Measurements from ENCODE around the gene MRTFB.
"Not testable (repeated sequence)": the region's sequence is repeated elsewhere in the genome, so short reads cannot be mapped to it uniquely, and the experiment has no call there.

Gene MRTFB

DNA sequence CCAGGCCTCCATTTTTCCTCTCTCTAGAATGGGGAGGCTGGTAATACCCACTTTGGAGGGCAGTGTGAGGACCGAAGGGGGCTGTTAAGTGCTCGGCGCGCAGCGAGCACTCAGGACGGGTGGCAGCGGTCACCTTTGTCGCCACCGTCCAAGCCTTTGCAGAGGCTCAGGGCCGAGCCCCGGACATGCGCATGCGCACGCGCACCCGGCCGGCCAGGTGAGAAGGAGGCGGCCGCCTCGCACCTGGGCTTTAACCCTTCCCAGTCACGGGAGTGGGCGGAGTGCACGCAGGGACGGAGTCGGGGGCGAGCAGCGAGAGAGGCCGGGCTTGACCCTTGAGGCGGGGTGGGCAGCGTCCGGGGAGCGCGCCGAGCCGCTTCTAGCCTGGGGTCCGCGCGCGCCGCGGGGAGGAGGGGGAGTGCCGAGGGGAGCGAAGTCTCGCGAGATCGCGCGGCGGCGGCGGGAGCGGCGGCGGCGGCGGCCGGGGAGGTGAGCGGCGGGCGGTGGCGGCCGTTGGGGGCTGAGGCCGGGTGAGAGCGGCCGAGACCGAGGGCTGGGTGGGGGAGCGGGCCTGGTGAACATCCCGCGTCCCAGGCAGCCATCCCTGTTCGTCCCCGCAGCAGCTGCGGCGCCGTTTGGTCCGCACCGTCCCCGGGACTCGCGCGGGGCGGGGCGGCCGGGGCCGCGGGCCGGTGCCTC is at the start of gene MRTFB:
Gene MRTFB, plus strand, starts transcription at position 443 of the 699 bp plus-strand sequence. CDS start 69,288 bp downstream, outside the sequence.
- DNase-seq = peak; percentile 58

DNA sequence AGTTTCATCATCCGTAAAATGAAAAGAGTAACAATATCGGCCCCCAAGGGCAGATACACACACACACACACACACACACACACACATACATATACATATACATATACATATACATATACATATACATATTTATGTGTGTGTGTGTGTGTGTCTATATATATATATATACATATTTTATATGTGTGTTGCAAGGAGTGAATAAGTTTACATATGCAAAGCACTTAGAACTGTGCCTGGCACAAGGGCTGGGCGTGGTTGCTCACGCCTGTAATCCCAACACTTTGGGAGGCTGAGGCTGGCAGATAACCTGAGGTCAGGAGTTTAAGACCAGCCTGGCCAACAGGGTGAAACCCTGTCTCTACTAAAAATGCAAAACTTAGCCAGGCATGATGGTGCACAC is 47.6 kb upstream of the MRTFB start:
- not testable (repeated sequence) for DNase-seq

GRCh38 chr16:14024283-14024682 is 46.8 kb upstream of the MRTFB start:
- DNase-seq = peak; percentile 11

- DNase-seq = no peak
Observed at GRCh38 chr16:14026572-14027285, 44.4 kb upstream of the MRTFB start.

DNA sequence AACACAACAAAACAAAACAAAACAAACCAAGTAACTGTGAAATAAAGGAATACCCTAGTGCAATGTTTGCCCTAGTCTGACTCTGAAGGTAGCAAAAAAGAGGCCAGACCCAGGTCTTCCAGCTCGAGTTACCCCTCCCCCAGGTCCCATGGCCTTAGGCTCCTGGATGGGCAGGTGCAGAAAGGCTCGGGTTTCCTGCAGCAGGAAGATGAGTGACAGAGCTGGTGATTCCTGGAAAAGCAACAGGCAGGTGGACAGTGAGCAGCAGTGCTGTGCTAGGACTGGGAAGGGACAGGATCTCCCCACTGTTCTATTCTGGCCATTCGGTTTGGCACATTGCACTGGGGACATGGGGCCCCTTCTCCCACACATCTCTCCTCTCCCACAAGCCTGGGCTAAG is 42.9 kb upstream of the MRTFB start:
- no peak for DNase-seq

DNA sequence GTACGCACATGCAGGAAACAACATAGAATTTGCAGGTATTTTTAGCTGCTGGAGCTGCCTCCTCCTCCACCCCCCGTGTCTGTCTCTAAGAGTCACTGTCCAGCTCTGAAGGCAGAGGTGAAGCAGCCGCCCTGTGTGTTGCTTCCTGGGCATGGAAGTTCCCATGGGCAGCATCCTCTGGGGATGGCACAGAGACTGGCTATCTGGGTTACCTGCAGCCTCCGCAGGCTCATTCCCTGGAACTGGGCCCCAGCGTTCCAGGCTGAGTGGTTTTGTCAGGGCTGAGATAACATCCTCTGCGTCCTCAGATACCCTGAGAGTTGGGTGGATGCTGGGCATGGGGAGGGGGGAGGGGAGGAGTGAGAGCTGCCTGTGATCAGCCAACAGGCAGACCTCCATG is 41.5 kb upstream of the MRTFB start:
- DNase-seq = no peak

- DNase-seq = no peak
Observed at GRCh38 chr16:14035092-14035491, 36.0 kb upstream of the MRTFB start.

GRCh38 chr16:14036889-14037288 is 34.2 kb upstream of the MRTFB start:
- no peak for DNase-seq

- DNase-seq = no peak
Observed at GRCh38 chr16:14037960-14038359, 33.2 kb upstream of the MRTFB start.

DNA sequence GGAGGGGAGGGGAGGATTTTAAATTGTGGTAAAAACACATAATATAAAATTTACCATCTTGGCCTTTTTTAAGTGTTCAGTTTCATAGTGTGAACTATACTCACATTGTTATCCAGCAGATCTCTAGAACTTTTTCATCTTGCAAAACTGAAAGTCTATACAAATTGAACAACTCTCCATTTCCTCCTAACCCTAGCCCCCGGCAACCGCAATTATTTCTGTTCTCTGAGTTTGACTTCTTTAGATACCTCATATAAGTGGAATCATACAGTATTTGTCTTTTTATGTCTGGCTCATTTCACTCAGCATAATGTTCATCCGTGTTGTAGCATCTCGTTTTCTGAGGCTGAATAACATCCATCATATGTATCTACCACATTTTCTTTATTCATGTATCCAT is 30.0 kb upstream of the MRTFB start:
- no peak for DNase-seq

- DNase-seq = no peak
Observed at GRCh38 chr16:14042706-14043105, 28.4 kb upstream of the MRTFB start.

- no peak for DNase-seq
Observed at GRCh38 chr16:14043278-14043677, 27.8 kb upstream of the MRTFB start.

GRCh38 chr16:14043793-14044192 is 27.3 kb upstream of the MRTFB start:
- DNase-seq = no peak

GRCh38 chr16:14047121-14047859 is 23.8 kb upstream of the MRTFB start:
- DNase-seq = not testable (repeated sequence)

DNA sequence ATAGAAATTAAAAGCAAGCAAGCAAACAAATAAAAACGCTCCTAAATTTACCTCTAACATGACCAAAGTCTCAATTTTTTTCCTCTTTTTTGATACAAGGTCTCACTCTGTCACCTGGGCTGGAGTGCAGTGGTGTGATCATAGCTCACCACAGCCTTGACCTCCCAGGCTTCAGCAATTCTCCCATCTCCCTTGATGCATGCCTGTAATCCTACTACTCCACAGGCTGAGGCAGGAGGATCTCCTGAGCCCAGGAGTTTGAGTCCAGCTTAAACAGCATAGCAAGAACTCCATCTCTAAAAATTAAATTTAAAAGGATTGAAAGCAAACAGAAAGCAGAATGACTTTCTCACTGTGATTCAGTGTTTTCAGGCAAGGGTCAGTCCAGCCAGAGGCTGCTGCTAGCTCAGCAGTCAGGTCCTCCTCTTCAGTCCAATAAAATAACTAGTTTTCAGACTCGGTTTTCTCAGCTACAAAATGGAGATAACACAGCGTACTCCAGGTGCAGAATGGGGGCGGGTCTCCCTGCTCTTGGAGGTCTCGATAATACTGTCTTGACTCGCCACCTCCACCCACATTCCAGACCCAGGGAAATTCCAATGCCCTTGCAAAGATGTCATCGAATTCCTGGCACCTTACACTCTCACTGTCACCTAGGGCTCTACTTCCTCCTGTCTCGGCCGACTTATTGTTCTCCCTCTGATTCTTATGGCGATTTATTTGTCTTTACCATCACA is 20.7 kb upstream of the MRTFB start:
- DNase-seq = no peak

GRCh38 chr16:14051103-14051729 is 19.9 kb upstream of the MRTFB start:
- DNase-seq = no peak

- DNase-seq = no peak
Observed at GRCh38 chr16:14056970-14057369, 14.1 kb upstream of the MRTFB start.

GRCh38 chr16:14057878-14058382 is 13.2 kb upstream of the MRTFB start:
- no peak for DNase-seq

GRCh38 chr16:14061732-14062259 is 9.3 kb upstream of the MRTFB start:
- DNase-seq = no peak

GRCh38 chr16:14062261-14062660 is 8.9 kb upstream of the MRTFB start:
- no peak for DNase-seq

DNA sequence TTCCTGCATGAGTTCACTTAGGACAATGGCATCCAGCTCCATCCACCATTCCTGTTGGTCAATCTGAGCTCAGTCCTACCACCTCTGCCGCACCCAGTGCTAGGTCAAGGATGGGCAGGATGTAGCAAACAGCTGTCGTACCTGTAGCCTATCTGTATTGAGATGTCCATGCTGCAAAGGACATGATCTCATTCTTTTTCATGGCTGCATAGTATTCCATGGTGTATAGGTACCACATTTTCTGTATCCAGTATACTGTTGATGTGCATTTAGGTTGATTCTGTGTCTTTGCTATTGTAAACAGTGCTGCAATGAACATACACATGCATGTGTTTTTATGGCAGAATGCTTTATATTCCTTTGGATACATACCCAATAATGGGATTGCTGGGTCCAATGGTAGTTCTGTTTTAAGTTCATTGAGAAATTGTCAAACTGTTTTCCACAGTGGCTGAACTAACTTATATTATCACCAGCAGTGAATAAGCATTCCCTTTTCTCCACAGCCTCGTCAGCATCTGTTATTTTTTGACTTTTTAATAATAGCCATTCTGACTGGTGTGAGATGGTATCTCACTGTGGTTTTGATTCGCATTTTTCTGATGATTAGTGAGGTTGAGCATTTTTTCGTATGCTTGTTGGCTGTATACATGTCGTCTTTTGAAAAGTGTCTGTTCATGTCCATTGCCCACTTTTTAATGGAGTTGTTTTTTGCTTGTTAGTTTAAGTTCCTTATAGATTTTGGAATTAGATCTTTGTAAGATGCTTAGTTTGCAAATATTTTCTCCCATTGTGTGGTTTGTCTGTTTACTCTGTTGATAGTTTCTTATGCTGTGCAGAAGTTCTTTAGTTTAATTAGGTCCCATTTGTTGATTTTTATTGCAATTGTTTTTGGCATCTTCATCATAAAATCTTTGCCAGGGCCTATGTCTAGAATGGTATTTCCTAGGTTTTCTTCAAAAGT is 7.2 kb upstream of the MRTFB start:
- no peak for DNase-seq
